ACHN (cell line): Measurements from ENCODE around the gene F5.
"Not testable (repeated sequence)": the region's sequence is repeated elsewhere in the genome, so short reads cannot be mapped to it uniquely, and the experiment has no call there.

ENCODE experiments used
- DNase-seq: peaks from one replicate; pipeline ENCODE4 v3.0.0-alpha.2; 2015
- in situ Hi-C: cut with HindIII; loops from 2 replicates; pipeline ENCODE4 v1.10.0; 2017; ENCODE audit warnings: low sequenced_read_pairs, low pct_ligation_motif_present, low pct_unique_long_range_greater_than_20kb

F5 gene

DNA sequence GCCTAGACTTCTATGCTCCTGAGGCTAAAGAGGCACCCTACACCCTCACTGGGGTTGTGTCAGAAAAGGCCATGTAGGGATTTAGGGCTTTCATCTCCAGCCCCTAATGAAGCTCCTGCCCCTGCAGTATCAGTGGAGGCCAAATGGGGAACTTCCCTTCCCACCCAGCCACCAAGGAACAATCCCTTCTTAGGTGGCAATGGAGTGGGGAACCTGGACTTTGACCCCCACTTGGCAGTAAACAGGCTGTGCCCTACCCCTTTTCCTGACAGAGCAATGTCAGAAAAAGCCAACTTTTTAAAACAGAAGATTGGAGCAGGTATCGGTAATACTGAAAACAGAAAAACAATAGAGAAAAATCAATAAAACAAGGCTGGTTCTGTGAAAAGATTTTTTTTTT, 65.1 kb downstream of the F5 start:
- DNase-seq: no peak
- in situ Hi-C loops: no loop called here

DNA sequence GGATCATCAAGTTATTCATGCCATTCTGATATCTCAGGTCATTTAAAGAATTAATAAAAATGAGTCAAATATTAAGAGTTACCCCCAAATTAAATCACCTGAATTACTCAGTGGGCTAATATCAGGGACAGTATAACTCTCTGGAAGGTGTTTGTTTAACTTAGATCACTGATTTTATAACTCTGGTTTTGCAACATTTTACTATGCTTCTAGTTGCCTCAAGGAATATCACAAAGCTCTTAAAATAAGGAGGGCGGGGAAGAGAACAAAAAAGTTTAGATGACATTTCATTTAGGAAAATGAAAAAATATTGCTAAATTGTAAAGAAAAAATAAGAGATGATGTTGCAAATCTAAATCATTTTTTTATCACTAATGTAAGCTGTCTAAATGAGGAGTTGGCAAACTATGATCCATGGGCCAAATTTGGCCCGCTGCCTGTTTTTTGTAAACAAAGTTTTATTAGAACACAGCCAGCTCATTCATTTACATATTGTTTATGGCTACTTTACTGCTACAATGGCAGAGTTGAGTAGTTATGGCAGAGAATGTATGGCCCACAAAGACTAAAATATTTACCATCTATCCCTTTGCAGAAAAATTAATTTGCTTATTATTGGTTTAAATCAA, 68.6 kb downstream of the F5 start:
- no peak for DNase-seq
- in situ Hi-C loops: no loop called here

DNA sequence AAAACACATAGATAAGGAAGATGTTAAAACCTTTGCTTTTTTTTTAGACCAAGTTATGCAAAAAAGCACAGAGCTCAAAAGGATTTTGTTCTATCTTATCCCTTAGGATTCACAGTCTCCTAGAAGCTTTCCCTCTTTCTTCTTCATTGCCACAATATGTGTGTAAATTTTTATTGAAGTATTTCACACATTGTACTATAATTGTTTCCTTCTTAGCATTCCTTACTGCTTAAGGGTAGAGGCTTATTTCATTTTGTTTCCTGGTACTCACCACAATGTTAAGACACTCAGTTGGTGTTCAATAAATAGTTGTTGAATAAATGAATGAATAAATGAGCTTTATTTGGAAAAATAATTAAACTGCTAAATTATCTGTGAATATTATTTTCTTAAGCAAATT, 70.6 kb downstream of the F5 start:
- in situ Hi-C loops: no loop called here

DNA sequence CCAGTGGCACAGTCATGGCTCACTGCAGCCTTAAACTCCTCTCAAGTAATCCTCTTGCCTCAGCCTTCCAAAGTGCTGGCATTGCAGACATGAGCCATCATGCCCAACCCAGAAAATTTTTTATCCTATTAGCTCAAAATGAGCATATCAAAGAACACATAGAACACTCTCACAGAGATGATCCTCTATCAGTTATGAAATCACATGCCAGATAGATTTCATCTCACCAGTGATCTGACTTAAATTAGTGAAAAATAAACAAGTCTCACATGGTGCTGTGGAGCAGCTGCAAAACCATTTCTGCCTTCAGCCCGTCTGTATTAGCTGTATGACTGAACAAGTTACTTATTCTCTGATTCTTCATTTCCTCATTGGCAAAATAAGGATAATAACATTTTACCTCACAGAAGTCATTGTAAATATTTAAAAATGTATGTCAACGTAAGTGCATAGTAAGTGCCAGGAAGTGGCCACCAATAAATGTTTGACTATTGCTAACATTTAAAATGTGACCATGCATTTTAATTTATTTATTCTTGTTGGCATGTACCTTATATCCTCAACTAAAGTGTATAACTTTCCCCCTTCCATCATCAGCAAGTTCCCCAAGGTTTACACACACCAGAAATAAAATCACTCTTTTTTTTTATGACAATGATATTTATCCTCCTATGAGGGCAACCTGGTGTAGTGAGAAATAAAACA, 71.6 kb downstream of the F5 start:
- DNase-seq: no peak
- in situ Hi-C loops: no loop called here

More for the DNA sequence above, 70.6 kb downstream of the F5 start:
- no peak for DNase-seq

DNA sequence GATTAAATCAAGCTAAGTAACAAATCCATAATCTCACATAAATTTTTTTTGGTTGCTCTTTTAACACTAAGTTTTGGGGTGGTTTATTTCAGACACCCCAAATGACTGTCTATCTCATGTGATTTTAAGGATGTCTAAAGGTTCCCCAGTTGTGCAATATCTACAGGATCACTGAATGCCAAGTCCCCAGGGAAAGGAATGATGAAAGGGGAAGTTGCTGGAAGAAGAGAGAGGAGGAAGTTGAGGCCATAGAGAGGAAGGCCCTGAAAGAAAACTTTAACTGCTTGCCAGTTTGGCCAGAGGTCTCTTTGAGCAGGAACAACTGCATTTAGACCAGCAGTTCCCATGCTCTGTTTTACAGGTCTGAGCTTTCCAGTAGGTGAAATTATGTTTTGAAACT, 73.1 kb downstream of the F5 start:
- DNase-seq: no peak
- in situ Hi-C loops: no loop called here

- DNase-seq: peak; percentile 73
- in situ Hi-C loops: no loop called here
Measured at GRCh38 chr1:169511316-169512005, 74.8 kb downstream of the F5 start.

DNA sequence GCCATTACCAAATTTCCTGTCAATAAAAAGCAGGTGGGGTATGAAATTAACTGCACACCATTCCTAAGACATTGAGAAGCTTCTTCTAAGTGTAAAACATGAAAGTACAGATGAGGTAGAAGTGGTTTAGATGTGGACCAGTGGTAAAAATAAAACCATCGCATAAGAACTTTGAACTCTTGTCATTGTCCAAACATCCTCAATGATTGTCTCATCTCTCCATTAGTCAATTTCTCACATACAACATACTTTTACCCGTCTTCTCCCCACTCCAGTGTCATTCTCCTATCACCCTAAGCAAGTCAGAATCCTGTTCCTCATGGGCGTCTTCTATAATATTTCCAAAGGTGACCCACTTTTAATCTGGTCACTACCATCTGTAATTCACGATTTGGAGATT, 76.2 kb downstream of the F5 start:
- in situ Hi-C loops: no loop called here
- DNase-seq: no peak

- DNase-seq: no peak
- in situ Hi-C loops: no loop called here
Measured at GRCh38 chr1:169509354-169509753, 76.9 kb downstream of the F5 start.

GRCh38 chr1:169508432-169509338, 77.6 kb downstream of the F5 start:
- in situ Hi-C loops: no loop called here
- DNase-seq: no peak

DNA sequence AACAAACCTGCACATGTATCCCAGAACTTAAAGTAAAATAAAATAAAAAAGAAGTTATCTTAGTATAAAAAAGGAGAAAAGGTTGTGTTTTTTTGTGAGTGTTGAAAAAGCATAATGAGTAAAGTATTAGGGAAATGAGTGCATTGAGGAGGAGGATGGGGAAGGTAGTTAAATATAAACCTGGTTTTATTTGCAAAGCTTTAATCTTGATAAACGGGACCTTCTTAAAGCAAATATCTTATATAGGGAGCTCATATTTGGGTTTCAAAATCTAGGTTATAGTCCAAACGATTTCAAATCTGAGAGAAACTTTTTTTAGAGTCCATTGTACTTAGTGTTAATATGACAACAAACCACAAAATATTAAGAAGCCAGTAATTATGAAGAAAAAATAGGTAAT, 78.9 kb downstream of the F5 start:
- DNase-seq: no peak
- in situ Hi-C loops: no loop called here

- DNase-seq, in situ Hi-C loops: not testable (repeated sequence)
Measured at GRCh38 chr1:169503601-169504000, 82.7 kb downstream of the F5 start.

DNA sequence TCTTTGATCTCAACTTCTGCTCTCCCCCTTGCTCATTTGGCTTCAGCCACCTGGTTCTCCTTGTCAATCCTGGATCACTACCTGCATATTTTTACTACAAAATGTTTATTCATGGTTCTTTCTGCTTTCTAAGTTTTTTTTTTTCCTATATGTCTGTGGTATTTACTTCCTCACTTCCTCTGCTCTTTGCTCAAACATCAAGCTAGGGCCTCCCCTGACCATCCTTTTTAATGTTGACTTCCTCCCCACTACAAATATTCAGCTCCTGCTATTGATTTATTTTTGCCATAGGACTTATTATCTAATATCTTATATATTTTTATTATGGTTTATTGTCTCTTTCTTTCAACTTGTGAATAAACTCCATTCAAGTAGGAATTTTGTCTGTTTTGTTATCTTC, 86.5 kb downstream of the F5 start:
- DNase-seq: no peak
- in situ Hi-C loops: no loop called here

DNA sequence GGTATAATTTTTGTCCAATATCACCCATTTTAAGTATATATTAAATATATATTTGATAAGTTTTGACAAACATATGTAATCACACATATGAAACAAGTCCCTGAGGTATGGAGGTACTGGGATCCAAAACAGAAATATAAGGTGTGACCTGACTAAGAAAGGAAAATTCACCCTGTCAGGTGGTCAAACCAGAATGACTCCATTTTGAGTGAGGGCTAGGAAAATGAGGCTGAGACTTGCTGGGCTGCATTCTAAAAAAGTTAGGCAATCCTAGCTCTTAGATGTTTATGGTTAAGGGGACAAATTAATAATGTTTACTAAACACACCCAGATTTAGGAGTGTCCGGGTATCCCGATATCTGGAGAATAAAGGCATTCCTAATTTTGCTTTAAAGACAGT, 89.0 kb downstream of the F5 start:
- in situ Hi-C loops: no loop called here
- no peak for DNase-seq

DNA sequence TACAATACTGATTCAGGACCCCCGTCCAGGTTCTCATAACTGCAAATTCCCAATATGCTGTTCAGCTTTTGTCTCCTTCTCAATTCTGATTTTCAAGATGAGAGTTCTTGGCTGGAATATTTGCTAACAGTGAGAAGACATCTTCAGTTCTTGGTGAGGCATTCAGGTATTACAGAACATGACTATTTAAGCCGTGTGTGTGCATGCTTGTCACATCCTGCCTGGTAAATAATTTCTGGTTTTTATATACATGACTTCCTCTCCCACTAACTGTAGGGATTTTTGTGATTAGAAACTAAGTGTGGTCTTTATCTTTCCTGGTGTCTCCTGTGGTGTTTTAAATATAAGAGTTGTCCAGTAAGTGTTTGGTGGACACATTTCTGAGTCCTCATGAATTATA, 90.4 kb downstream of the F5 start:
- in situ Hi-C loops: no loop called here
- peak; percentile 55 for DNase-seq

DNA sequence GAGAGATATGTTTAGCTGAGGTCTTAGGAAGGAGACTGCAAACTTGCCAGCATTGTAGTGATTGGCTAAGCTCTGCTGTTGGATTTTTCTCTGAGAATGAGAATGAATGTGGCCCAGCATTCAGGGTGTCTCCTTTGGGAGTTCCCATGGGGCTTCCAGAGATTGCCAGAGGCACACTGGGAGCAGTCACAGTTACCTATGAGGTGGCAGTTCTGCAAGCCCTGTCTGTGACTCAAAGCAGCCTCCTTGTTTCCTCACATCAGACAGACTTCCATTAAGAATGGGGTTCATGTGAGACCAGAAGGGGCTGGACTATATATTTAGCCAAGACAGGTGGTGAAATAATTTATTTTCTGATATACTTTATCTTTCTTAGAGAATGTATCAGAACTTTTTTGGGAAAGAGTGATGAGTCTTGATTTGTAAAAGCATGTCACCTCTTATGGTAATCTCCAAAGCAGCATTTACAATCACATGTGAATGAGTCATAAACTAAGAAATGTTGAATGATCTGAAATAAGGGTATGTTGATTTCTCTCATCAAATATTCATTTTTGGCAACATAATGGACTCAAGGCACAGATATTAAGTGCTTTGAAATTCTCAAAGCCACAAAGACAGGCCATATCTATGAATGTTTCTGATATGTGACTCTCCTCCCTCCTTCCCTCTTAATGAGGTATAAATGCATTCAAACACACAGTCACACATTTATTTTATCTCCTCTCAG, 91.1 kb downstream of the F5 start:
- peak; percentile 11 for DNase-seq
- in situ Hi-C loops: no loop called here

- no peak for DNase-seq
- in situ Hi-C loops: no loop called here
Measured at GRCh38 chr1:169494343-169494742, 91.9 kb downstream of the F5 start.

DNA sequence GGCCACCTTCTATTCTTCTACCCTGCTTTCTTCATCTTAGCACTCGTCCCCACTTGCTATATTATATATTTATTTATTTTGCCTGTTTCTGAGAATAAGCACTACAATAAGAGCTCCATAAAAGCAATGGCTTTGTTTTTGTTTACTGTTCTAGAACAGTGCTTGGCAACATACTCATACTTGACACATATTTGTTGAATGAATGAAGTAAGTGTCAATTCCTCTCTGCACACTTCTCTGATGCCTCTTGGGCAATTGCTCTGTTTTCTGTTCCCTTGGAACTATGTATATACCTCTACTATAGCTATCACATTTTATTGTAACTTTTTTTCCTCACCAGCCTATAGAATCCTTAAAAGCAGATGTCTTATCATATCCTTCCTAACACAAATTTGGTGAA, 93.0 kb downstream of the F5 start:
- in situ Hi-C loops: no loop called here
- DNase-seq: no peak

GRCh38 chr1:169491845-169492281, 94.4 kb downstream of the F5 start:
- in situ Hi-C loops: no loop called here
- no peak for DNase-seq
